22Rv1 (cell line): Measurements from ENCODE around the gene STK40.

Source experiments
- ZFX ChIP-seq: fragments of 450-650 bp; IDR thresholded peaks from 2 replicates; pipeline ENCODE4 v1.6.1; 2017; ENCODE audit warnings: antibody characterized with exemption, borderline replicate concordance
- TF ChIP-seq, protein P1 (sequence below): fragments of 450-650 bp; IDR thresholded peaks from 2 replicates; pipeline ENCODE4 v1.5.1; 2017; ENCODE audit warnings: mild to moderate bottlenecking

DNA sequence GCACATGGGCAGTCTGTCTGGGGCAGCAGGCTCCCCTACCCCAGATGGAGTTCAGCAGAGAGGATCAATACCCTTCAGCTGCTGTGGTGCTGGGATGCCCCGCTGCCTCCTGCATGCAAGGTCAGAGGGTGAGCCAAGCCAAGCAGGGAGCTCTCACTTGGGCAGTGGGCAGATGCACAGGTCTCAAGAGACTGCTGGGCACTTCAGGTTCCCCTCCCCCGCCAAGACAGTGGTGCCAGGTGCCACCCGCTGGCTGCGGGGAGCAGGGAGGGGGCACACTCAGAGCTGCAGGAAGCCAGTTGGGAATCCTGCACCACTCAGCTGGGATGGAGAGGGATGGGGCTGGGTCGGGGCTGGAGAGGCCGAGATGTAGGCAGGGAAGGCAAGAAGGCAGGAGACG lies 46.5 kb downstream of the STK40 start:
- TF ChIP-seq, protein P1, sequence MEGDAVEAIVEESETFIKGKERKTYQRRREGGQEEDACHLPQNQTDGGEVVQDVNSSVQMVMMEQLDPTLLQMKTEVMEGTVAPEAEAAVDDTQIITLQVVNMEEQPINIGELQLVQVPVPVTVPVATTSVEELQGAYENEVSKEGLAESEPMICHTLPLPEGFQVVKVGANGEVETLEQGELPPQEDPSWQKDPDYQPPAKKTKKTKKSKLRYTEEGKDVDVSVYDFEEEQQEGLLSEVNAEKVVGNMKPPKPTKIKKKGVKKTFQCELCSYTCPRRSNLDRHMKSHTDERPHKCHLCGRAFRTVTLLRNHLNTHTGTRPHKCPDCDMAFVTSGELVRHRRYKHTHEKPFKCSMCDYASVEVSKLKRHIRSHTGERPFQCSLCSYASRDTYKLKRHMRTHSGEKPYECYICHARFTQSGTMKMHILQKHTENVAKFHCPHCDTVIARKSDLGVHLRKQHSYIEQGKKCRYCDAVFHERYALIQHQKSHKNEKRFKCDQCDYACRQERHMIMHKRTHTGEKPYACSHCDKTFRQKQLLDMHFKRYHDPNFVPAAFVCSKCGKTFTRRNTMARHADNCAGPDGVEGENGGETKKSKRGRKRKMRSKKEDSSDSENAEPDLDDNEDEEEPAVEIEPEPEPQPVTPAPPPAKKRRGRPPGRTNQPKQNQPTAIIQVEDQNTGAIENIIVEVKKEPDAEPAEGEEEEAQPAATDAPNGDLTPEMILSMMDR, result no peak
- TF ChIP-seq ZFX, result no peak
